Measurements from ENCODE around the gene TGM1.

Gene TGM1

DNA sequence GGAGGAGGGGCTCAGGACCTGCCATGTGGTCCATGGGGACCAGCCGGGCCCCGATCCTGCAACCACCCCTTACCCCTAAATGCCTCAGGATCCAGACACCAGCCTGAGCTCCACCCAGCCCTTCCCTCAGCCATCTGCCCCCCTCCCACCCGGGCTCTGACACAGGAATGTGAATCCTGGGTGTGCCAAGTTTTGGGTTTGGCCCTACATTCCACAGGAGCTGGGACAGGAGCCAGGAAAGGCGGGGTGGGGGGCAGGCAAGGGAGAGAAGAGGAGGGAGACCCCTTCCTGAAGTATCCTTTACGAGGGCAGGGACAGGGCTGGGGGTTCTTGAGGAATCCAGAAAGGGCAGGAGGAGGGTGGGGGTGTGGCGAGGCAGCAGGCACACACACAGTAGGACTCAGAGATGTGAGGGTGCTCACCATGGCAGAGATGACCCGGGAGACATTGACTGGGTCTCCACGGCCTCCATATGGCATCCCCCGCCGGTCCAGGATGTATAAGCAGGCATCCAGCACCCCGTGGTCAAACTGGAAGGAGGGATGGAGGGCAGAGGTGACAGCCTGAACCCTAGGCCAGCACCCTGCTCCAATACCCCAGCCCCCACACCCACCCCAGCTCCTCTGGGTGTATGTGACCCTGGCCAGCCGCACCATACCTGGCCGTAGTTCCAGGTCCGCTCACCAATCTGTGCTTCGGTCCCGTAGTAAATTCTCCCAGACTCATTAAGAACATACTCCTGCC, 3.5 kb downstream of the TGM1 start:
- 89 to 91% methylated on average over 13 to 14 of the region's 16 CpGs for WGBS, 2 experiments (ENCODE audit: insufficient coverage in 2 of 2)
- Histone ChIP-seq H3K27ac (ENCODE audit: low read depth, low read length, severe bottlenecking) (no peak overlapping the region), H3K4me1 (ENCODE audit: control insufficient read depth, insufficient read depth, low read length, poor library complexity, severe bottlenecking) (peaks cover 3% of the 10 kb centered on the region), H3K36me3 (ENCODE audit: control insufficient read depth, insufficient read depth, low read length) (peaks cover 4% of the 10 kb centered on the region), H3K4me3 (ENCODE audit: extremely low read depth, insufficient read depth, low read length, poor library complexity, severe bottlenecking) (no peak overlapping the region), H3K9me3 (ENCODE audit: control insufficient read depth, low read length) (no peaks in the 10 kb centered on the region)

DNA sequence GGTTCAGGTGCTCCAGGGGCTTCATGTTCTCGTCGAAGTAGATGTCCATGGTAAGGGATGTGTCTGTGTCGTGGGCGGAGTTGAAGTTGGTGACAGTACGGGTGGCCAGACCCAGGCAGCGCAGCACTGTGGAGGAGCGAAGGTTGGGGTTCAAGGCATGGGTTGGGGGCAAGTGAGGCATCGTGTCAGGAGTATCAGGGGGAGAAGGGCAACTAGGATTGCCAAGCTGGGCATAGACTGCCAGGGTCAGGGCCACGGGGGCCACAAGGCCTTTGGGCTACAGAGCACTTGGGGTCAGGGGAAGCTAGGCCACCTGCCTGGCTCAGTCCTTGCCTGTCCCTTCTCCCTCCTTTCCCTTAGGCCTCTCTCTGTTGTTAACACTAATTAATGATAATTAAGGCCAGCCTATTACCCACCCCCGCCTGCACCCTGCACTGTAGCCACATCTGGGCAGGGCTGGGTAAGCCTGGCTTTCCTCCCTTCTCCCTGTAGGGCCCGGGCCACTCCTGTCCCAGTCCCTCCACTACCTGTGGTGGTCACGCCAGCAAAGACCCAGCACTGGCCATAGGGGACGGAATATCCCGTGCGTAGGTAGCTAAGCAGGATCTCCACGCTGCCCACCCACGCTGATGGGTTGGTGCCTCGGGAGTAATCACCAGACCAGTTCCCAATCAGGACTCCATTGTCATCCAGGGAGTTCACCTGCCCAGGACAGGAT, 4.3 kb downstream of the TGM1 start:
- Histone ChIP-seq H3K36me3 (ENCODE audit: control insufficient read depth, insufficient read depth, low read length) (peaks cover 4% of the 10 kb centered on the region), H3K4me1 (ENCODE audit: control insufficient read depth, insufficient read depth, low read length, poor library complexity, severe bottlenecking) (peaks cover 3% of the 10 kb centered on the region), H3K27ac (ENCODE audit: low read depth, low read length, severe bottlenecking) (no peak overlapping the region), H3K9me3 (ENCODE audit: control insufficient read depth, low read length) (no peaks in the 10 kb centered on the region), H3K4me3 (ENCODE audit: extremely low read depth, insufficient read depth, low read length, poor library complexity, severe bottlenecking) (no peak overlapping the region)
- WGBS, 2 experiments (ENCODE audit: insufficient coverage in 2 of 2): 94 to 95% methylated on average over 11 to 17 of the region's 18 CpGs

DNA sequence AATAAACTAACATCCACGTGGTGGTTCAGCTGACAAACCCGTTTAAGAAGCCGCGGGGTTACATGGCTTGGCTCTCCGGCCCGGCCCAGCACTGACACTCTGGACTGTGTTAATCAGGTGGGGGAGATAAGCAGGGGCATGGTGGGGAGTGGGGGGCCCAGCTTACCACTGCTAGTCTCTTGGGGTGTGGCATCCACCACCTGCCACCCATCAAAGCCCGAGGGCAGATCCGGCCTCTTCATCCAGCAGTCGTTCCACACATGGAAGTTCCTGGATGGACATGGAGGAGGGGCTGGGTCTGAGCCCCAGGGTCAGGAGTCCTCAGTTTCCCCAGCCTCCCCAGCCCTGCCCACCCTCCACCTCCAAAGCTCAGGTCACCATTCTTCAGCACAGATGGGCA, 4.9 kb downstream of the TGM1 start:
- no peak overlapping the region for H3K4me3 ChIP-seq (ENCODE audit: extremely low read depth, insufficient read depth, low read length, poor library complexity, severe bottlenecking)
- peaks cover 4% of the 10 kb centered on the region for H3K36me3 ChIP-seq (ENCODE audit: control insufficient read depth, insufficient read depth, low read length)
- H3K4me1 ChIP-seq (ENCODE audit: control insufficient read depth, insufficient read depth, low read length, poor library complexity, severe bottlenecking): peaks cover 3% of the 10 kb centered on the region
- H3K9me3 ChIP-seq (ENCODE audit: control insufficient read depth, low read length): no peaks in the 10 kb centered on the region
- no peak overlapping the region for H3K27ac ChIP-seq (ENCODE audit: low read depth, low read length, severe bottlenecking)
- 94 to 97% methylated on average over 5 to 9 of the region's 9 CpGs for WGBS, 2 experiments (ENCODE audit: insufficient coverage in 2 of 2)

DNA sequence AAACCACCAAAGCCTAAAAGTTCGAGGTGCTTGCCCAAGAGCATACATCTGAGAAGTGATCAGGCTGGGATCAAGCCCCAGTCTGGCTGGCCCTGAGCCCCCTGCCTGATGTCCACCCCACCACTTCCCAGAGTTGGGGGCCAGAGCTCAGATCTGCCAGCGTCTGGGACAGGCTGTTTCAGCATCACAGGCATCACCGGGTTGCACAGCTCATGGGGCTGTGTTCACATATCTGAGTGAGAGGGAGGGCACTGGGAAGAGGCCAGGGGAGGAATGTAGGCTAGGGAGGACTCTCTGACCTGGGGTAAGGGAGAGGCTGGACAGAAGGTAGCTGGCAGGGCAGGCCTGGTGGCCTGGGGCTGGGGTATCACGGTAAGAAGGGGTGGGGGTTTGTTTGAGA, 6.0 kb downstream of the TGM1 start:
- Histone ChIP-seq H3K4me3 (ENCODE audit: extremely low read depth, insufficient read depth, low read length, poor library complexity, severe bottlenecking) (no peak overlapping the region), H3K36me3 (ENCODE audit: control insufficient read depth, insufficient read depth, low read length) (peaks cover 4% of the 10 kb centered on the region), H3K4me1 (ENCODE audit: control insufficient read depth, insufficient read depth, low read length, poor library complexity, severe bottlenecking) (peaks cover 7% of the 10 kb centered on the region), H3K9me3 (ENCODE audit: control insufficient read depth, low read length) (no peaks in the 10 kb centered on the region), H3K27ac (ENCODE audit: low read depth, low read length, severe bottlenecking) (no peak overlapping the region)
- WGBS, 2 experiments (ENCODE audit: insufficient coverage in 2 of 2): 77 to 87% methylated on average over 2 to 3 of the region's 4 CpGs

DNA sequence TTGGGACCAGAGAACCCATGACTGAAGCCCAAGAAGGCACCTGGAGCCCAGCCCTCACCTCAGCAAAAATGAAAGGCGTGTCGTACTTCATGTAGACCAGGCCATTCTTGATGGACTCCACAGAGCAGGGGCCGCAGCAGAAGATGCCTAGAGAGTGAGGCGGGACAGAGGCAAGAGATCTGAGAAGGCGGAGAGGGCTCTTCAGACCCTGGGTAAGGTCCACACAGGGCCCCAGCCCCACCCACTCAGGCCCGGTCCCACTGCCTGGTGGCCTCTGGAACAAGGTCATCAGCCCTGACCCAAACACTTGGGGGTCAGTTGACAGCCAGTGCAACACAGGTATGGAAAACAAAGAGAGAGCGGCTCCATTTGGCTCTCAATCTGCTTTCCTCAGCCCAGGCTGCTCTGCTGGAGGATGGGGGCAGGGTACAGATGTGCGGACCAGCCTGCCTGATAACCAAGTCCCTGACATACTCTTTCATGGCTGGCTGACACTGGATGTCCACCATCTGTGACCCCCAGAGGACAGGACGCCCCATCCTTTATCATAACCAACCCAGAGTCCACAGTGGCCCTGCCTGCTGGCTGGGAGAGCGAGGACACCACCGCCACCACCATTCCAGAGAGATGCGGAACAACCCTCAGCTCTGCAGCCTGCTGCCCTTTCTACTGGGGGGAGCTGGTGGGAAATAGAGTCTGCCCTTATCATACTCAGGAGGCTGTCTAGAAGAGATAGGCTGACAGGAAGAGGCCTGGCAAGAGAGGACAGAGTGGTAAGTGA, 6.9 kb downstream of the TGM1 start:
- Histone ChIP-seq H3K4me3 (ENCODE audit: extremely low read depth, insufficient read depth, low read length, poor library complexity, severe bottlenecking) (no peak overlapping the region), H3K9me3 (ENCODE audit: control insufficient read depth, low read length) (no peaks in the 10 kb centered on the region), H3K36me3 (ENCODE audit: control insufficient read depth, insufficient read depth, low read length) (peaks cover 4% of the 10 kb centered on the region), H3K27ac (ENCODE audit: low read depth, low read length, severe bottlenecking) (no peak overlapping the region), H3K4me1 (ENCODE audit: control insufficient read depth, insufficient read depth, low read length, poor library complexity, severe bottlenecking) (peaks cover 7% of the 10 kb centered on the region)
- 91 to 94% methylated on average over 8 to 9 of the region's 12 CpGs for WGBS, 2 experiments (ENCODE audit: insufficient coverage in 2 of 2)

DNA sequence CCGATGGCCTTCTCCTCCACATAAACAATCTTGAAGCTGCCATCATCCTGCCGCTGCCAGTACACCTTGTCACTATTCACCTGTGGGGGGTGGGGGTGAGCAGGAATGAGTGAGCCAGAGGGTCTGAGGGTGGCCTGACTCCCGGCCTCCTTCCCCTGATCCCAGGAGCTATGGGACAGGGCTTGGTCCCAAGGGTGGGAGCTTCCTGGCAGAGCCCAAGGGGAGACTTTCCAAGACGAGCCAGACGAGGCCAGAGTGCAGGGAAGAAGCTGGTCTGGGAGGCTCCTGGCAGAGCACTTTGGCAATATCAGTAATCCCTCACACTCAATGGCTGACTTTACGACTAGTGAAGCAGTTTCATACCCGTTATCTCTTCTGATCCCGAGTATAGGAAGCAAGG, 7.5 kb downstream of the TGM1 start:
- Histone ChIP-seq H3K9me3 (ENCODE audit: control insufficient read depth, low read length) (no peaks in the 10 kb centered on the region), H3K4me1 (ENCODE audit: control insufficient read depth, insufficient read depth, low read length, poor library complexity, severe bottlenecking) (peaks cover 7% of the 10 kb centered on the region), H3K36me3 (ENCODE audit: control insufficient read depth, insufficient read depth, low read length) (peaks cover 4% of the 10 kb centered on the region), H3K4me3 (ENCODE audit: extremely low read depth, insufficient read depth, low read length, poor library complexity, severe bottlenecking) (no peak overlapping the region), H3K27ac (ENCODE audit: low read depth, low read length, severe bottlenecking) (no peak overlapping the region)
- WGBS, 2 experiments (ENCODE audit: insufficient coverage in 2 of 2): 88 to 97% methylated on average over 5 of the region's 8 CpGs

DNA sequence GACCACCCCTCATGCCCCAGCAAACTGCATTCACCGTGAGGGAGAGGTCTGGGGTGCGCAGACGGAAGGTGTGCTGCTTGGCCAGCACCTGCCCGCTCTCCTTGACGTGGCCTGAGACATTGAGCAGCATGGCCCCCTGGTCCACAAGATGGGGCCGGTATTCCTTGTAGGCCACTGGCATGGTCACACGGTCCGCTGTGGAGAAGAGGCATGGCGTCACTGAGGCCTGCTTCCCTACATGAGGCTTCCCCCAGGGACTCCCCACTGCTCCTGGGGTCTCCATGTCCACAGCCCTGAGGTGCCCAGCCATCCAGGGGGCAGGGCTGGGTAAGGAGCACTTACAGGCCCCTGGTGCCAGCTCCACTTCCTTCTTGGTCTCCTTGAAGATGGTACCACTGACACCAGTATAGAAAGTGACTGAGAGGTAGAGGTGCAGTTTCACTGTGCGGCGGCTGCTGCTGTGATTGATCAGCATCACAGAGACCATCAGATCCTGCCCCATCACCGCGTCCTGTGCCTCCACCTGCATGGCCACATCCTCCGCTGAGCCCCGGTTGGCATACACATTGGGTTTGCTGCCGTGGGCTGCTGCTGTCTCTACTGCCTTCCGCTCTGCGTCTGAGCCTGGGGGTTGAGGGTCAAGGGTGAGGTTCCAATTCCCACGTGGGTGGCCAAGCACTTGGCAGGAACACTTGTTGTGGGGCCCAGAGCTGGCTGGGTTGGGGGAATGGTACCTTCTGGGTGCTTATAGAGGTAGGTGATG, 8.2 kb downstream of the TGM1 start:
- WGBS, 2 experiments (ENCODE audit: insufficient coverage in 2 of 2): 93 to 100% methylated on average over 11 to 17 of the region's 19 CpGs
- Histone ChIP-seq H3K9me3 (ENCODE audit: control insufficient read depth, low read length) (no peaks in the 10 kb centered on the region), H3K27ac (ENCODE audit: low read depth, low read length, severe bottlenecking) (no peak overlapping the region), H3K4me3 (ENCODE audit: extremely low read depth, insufficient read depth, low read length, poor library complexity, severe bottlenecking) (no peak overlapping the region), H3K36me3 (ENCODE audit: control insufficient read depth, insufficient read depth, low read length) (peaks cover 4% of the 10 kb centered on the region), H3K4me1 (ENCODE audit: control insufficient read depth, insufficient read depth, low read length, poor library complexity, severe bottlenecking) (peaks cover 7% of the 10 kb centered on the region)

DNA sequence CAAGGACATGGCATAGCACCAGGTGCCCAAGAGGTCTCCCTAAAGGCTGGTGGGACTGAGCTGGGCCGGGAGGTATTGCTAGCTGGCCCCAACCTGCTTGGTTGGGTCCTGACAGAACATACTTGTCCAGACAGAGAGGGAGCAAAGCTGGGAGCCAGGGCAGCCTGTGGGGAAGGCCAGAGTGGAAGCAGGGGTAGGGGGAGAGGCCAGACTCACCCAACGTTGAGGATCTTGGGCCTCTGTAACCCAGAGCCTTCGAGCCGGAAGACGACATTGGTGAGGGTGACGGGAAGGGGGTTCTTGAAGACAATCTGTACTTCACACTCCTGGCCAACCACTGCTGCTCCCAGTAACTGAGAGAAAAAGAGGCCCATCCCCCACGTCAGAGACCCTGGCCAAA, 9.0 kb downstream of the TGM1 start:
- Histone ChIP-seq H3K4me1 (ENCODE audit: control insufficient read depth, insufficient read depth, low read length, poor library complexity, severe bottlenecking) (peaks cover 4% of the 10 kb centered on the region), H3K9me3 (ENCODE audit: control insufficient read depth, low read length) (no peaks in the 10 kb centered on the region), H3K4me3 (ENCODE audit: extremely low read depth, insufficient read depth, low read length, poor library complexity, severe bottlenecking) (no peak overlapping the region), H3K36me3 (ENCODE audit: control insufficient read depth, insufficient read depth, low read length) (peaks cover 4% of the 10 kb centered on the region), H3K27ac (ENCODE audit: low read depth, low read length, severe bottlenecking) (no peak overlapping the region)
- WGBS, 2 experiments (ENCODE audit: insufficient coverage in 2 of 2): 85 to 92% methylated on average over 5 to 6 of the region's 7 CpGs

DNA sequence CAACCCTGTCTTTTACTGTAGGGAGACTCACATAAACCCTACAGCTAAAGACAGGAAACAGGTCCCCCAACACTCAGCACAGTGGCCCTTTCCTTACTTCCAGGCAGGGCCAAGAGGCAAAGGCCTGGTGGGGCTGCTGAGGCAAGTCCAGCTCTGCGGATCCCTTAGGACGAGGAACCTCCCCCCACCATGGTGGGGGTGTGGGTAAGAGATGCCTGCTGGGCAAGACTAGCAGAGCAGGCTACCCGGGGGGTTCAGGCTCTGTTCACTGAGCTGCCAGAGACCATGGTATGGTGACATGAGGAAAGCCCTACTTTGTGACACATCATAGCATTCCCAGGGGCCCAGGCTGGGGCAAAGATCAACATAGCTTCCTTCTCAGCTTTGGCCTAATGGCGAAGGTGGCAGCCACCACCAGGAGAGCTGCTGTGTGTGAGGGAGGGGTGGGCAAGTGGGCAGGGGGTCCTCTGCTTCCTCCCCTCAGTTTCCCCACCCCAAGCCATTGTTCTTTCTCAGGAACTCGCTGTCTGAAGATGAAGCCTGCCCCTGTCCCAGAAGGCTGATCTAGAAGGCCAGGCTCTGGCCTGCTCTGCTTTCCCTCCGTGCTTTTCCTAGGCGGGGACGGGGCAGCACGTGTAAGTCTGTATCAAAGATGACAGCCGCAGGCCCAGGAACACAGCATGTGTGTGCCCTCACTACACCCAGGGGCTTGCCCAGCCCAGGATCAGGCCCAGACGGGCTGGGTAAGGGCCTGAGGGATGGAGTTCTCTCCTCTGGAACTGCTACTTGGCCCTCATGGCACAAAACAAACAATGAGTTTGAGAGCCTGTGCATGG, 10.5 kb downstream of the TGM1 start:
- H3K36me3 ChIP-seq (ENCODE audit: control insufficient read depth, insufficient read depth, low read length): no peaks in the 10 kb centered on the region
- 89 to 95% methylated on average over 6 to 7 of the region's 11 CpGs for WGBS, 2 experiments (ENCODE audit: insufficient coverage in 2 of 2)
- no peak overlapping the region for H3K4me3 ChIP-seq (ENCODE audit: extremely low read depth, insufficient read depth, low read length, poor library complexity, severe bottlenecking)
- H3K4me1 ChIP-seq (ENCODE audit: control insufficient read depth, insufficient read depth, low read length, poor library complexity, severe bottlenecking): peaks cover 4% of the 10 kb centered on the region
- no peak overlapping the region for H3K27ac ChIP-seq (ENCODE audit: low read depth, low read length, severe bottlenecking)
- H3K9me3 ChIP-seq (ENCODE audit: control insufficient read depth, low read length): no peaks in the 10 kb centered on the region
